Keratinocyte (primary cell): ENCODE results near the gene LPAR1. TPM values are rescaled to one million over a fixed set of nuclear protein-coding genes. Genes with fewer than 3 reads are reported as not detected.

ENCODE experiments used
- DNase-seq: peaks from one replicate; pipeline ENCODE4 v3.0.0-alpha.2; 2011; ENCODE audit warnings: low read depth, missing footprints, low spot score
- FAIRE-seq: peaks from 2 replicates; lab custom pipeline; 2011; peaks lifted over from hg19 to GRCh38; lab: Jason Lieb, UNC
- H2AFZ ChIP-seq: 2 replicates; pipeline ENCODE4 v1.6.0; 2012; ENCODE audit warnings: low read length, control low read depth, inconsistent platforms; ENCODE audit not compliant: control insufficient read depth
- H3K27ac ChIP-seq: 2 replicates; pipeline ENCODE4 v1.5.1; 2011; ENCODE audit warnings: low read length; ENCODE audit not compliant: control insufficient read depth, insufficient read depth
- H3K27me3 ChIP-seq: 3 replicates; pipeline ENCODE4 v1.6.0; 2011; ENCODE audit warnings: low read length; ENCODE audit not compliant: control insufficient read depth, insufficient read depth; ENCODE audit errors: extremely low read depth
- H3K36me3 ChIP-seq, 2 experiments: 2 replicates in 1 of 2; 3 replicates in 1 of 2; pipeline ENCODE4 v1.5.1; 2011; ENCODE audit warnings: low read length in 2 of 2, mild to moderate bottlenecking in 1 of 2; ENCODE audit not compliant: control insufficient read depth in 2 of 2, insufficient read depth in 2 of 2; ENCODE audit errors: extremely low read depth in 1 of 2
- H3K4me1 ChIP-seq: 3 replicates; pipeline ENCODE4 v1.5.1; 2011; ENCODE audit warnings: low read length; ENCODE audit not compliant: control insufficient read depth, insufficient read depth; ENCODE audit errors: extremely low read depth
- H3K4me2 ChIP-seq: 3 replicates; pipeline ENCODE4 v1.6.0; 2011; ENCODE audit warnings: low read depth, low read length; ENCODE audit not compliant: control insufficient read depth, insufficient read depth; ENCODE audit errors: extremely low read depth
- H3K4me3 ChIP-seq, 3 experiments: fragments of 200-600 bp in 1 of 3; sonication (generic) in 1 of 3; 2 replicates in 2 of 3; 3 replicates in 1 of 3; pipeline ENCODE4 v1.5.1; 2011 to 2016; ENCODE audit warnings: low read length in 3 of 3, mild to moderate bottlenecking in 3 of 3, control low read depth in 2 of 3, inconsistent platforms in 1 of 3, low read depth in 1 of 3, mixed read lengths in 1 of 3, mixed run types in 1 of 3, moderate library complexity in 1 of 3; ENCODE audit not compliant: control insufficient read depth in 2 of 3, insufficient read depth in 2 of 3; ENCODE audit errors: extremely low read depth in 1 of 3
- H3K79me2 ChIP-seq: 2 replicates; pipeline ENCODE4 v1.6.0; 2012; ENCODE audit warnings: low read length; ENCODE audit not compliant: control insufficient read depth, insufficient read depth
- H3K9ac ChIP-seq: 3 replicates; pipeline ENCODE4 v1.6.0; 2011; ENCODE audit warnings: low read length; ENCODE audit not compliant: control insufficient read depth, insufficient read depth; ENCODE audit errors: extremely low read depth
- H3K9me1 ChIP-seq: 3 replicates; pipeline ENCODE4 v1.6.0; 2011; ENCODE audit warnings: low read length; ENCODE audit not compliant: control insufficient read depth, insufficient read depth; ENCODE audit errors: extremely low read depth
- H3K9me3 ChIP-seq: 2 replicates; pipeline ENCODE4 v1.5.1; 2012; ENCODE audit warnings: low read depth, low read length; ENCODE audit not compliant: control insufficient read depth
- H4K20me1 ChIP-seq: 3 replicates; pipeline ENCODE4 v1.6.0; 2011; ENCODE audit warnings: low read length; ENCODE audit not compliant: control insufficient read depth, insufficient read depth; ENCODE audit errors: extremely low read depth
- EZH2 ChIP-seq: IDR thresholded peaks from one replicate; pipeline ENCODE4 v1.6.1; 2012; ENCODE audit warnings: inconsistent platforms, mild to moderate bottlenecking, low read length, moderate library complexity
- dilution Hi-C: fragments of 300-500 bp; cut with MboI; formaldehyde crosslinking; loops from one replicate; pipeline ENCODE4 v1.7.0; 2020; ENCODE audit warnings: low sequenced_read_pairs; ENCODE audit not compliant: extremely low pct_ligation_motif_present
- polyA plus RNA-seq, 5 experiments: library from polyadenylated mRNA; depleted of rRNA in 3 of 5; stranded (reverse) in 3 of 5; stranded (forward) in 1 of 5; unstranded in 1 of 5; fragments of >200 nt; gene quantifications; 1 replicate in 1 of 5; 2 replicates in 3 of 5; 3 replicates in 1 of 5; pipeline versions ENCODE4 v1.2.1 to v1.2.3, GENCODE V29; 2011 to 2012; ENCODE audit warnings: missing spikeins in 2 of 5, low read depth in 1 of 5, low replicate concordance in 1 of 5
- TF ChIP-seq, protein P1 (sequence below), 3 experiments: IDR thresholded peaks in 1 of 3; conservative IDR thresholded peaks in 1 of 3; optimal IDR thresholded peaks in 1 of 3; 2 replicates in 2 of 3; 3 replicates in 1 of 3; pipeline versions ENCODE3 to v1.5.1; 2011; ENCODE audit warnings: low read length in 3 of 3, mild to moderate bottlenecking in 3 of 3, moderate library complexity in 2 of 3, control low read depth in 1 of 3, inconsistent platforms in 1 of 3; ENCODE audit not compliant: insufficient read depth in 2 of 3; ENCODE audit errors: extremely low read depth in 1 of 3

The LPAR1 gene
- polyA plus RNA-seq, 1 donor (not counting 4 experiments of a cell fraction or from before 2014, with no cell fraction given) = 43.2 TPM

DNA sequence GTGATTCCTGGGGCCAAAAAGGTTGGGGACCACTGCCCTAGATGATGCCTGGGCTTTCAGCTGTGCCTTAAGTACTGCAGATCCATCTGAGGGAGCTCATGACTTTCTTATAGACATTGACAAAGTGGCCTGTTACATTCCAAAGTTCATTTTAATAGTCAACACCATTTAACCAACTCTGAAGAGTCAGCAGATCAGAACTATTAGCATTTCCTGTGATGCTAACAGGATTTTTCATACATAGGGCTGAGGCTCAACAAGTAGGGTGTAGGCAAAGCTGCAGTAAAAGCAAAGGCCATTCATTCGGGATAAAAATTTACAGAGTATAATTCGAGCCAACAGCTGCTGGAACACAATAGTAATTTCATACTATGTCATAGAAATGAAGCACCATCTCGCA is 105.4 kb downstream of the LPAR1 start:
- Histone ChIP-seq H3K9ac (no peak overlapping the region), H3K9me1 (no peaks in the 10 kb centered on the region), H3K36me3 (peaks cover 0 to 7% of the 10 kb centered on the region in 2 experiments), H3K27me3 (no peaks in the 10 kb centered on the region), H3K9me3 (no peaks in the 10 kb centered on the region), H3K4me3 (no peak overlapping the region), H3K4me2 (no peak overlapping the region), H3K79me2 (peaks cover 24% of the 10 kb centered on the region), H2AFZ (no peak overlapping the region), H3K4me1 (peaks cover 4% of the 10 kb centered on the region), H3K27ac (no peak overlapping the region), H4K20me1 (no peaks in the 10 kb centered on the region)
- FAIRE-seq = no peak
- TF ChIP-seq EZH2 = no peak
- TF ChIP-seq, protein P1, sequence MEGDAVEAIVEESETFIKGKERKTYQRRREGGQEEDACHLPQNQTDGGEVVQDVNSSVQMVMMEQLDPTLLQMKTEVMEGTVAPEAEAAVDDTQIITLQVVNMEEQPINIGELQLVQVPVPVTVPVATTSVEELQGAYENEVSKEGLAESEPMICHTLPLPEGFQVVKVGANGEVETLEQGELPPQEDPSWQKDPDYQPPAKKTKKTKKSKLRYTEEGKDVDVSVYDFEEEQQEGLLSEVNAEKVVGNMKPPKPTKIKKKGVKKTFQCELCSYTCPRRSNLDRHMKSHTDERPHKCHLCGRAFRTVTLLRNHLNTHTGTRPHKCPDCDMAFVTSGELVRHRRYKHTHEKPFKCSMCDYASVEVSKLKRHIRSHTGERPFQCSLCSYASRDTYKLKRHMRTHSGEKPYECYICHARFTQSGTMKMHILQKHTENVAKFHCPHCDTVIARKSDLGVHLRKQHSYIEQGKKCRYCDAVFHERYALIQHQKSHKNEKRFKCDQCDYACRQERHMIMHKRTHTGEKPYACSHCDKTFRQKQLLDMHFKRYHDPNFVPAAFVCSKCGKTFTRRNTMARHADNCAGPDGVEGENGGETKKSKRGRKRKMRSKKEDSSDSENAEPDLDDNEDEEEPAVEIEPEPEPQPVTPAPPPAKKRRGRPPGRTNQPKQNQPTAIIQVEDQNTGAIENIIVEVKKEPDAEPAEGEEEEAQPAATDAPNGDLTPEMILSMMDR (optimal IDR thresholded peaks at IDR 0.05 in 1 of 3, IDR thresholded peaks at IDR 0.05 in 1 of 3, conservative IDR thresholded peaks at IDR 0.05 in 1 of 3; ENCODE audit: extremely low read depth in 1 of 3, insufficient read depth in 2 of 3, low read length in 3 of 3) = no peak
- dilution Hi-C loops = no loop called here
- no peak for DNase-seq

DNA sequence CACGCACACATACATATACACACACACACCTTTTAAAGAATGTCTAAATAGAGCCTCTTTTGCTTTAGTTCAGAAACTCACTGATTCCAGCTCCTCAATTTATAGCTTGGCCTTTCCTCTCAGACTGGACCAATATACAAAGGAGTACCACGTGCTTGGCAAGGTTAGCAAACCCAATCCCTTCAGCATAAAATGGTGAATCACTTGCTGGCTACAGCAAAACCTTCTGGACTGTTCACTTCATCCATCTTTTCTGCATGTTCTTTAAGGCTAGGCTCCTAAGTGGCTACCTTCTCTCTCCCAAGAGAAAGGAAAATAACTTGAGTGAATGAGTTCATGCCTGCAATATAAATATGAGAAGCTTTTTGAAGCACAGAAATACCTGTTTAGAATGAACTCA is 109.7 kb downstream of the LPAR1 start:
- Histone ChIP-seq H3K79me2 (peaks cover 13% of the 10 kb centered on the region), H3K4me1 (no peaks in the 10 kb centered on the region), H4K20me1 (no peaks in the 10 kb centered on the region), H3K4me2 (no peak overlapping the region), H3K9me3 (no peaks in the 10 kb centered on the region), H3K27me3 (no peaks in the 10 kb centered on the region), H3K4me3 (no peak overlapping the region), H3K27ac (no peak overlapping the region), H3K9me1 (no peaks in the 10 kb centered on the region), H3K9ac (no peak overlapping the region), H2AFZ (no peak overlapping the region), H3K36me3 (peaks cover 0 to 13% of the 10 kb centered on the region in 2 experiments)
- TF ChIP-seq EZH2 = no peak
- TF ChIP-seq, protein P1 (optimal IDR thresholded peaks at IDR 0.05 in 1 of 3, IDR thresholded peaks at IDR 0.05 in 1 of 3, conservative IDR thresholded peaks at IDR 0.05 in 1 of 3; ENCODE audit: extremely low read depth in 1 of 3, insufficient read depth in 2 of 3, low read length in 3 of 3) = no peak
- DNase-seq (no peak), FAIRE-seq (peak; percentile 60)
- dilution Hi-C loops = no loop called here
